Activated naive CD8-positive, alpha-beta T cell treated with anti-CD3 and anti-CD28 coated beads, Interleukin-2, amount 50 U/mL, for 24 hours (primary cell): Measurements from ENCODE around the gene NRN1L.
A peak's percentile ranks its signal among the peaks of the same experiment; 100 is the strongest.
"Not testable (repeated sequence)": the region's sequence is repeated elsewhere in the genome, so short reads cannot be mapped to it uniquely, and the experiment has no call there.

Experiments
- ATAC-seq: fragments of 150-1000 bp; cut with Tn5 transposase; one replicate; pipeline ENCODE4 v1.10.0; 2021
- DNase-seq: peaks from one replicate; pipeline ENCODE4 v3.0.0; 2021
- H3K27ac Mint-ChIP-seq: one replicate; pipeline ENCODE4 v1.8.0; 2021; ENCODE audit warnings: mild to moderate bottlenecking, mixed read lengths
- H3K27me3 Mint-ChIP-seq: one replicate; pipeline ENCODE4 v1.8.0; 2021; ENCODE audit warnings: mixed read lengths
- H3K36me3 Mint-ChIP-seq: one replicate; pipeline ENCODE4 v1.8.0; 2021; ENCODE audit warnings: low read depth, mixed read lengths
- H3K4me1 Mint-ChIP-seq: one replicate; pipeline ENCODE4 v1.8.0; 2021; ENCODE audit warnings: mixed read lengths
- H3K4me3 Mint-ChIP-seq: one replicate; pipeline ENCODE4 v1.8.0; 2021; ENCODE audit warnings: mild to moderate bottlenecking, moderate library complexity, mixed read lengths
- H3K9me3 Mint-ChIP-seq: one replicate; pipeline ENCODE4 v1.8.0; 2021; ENCODE audit warnings: mixed read lengths

Gene NRN1L

GRCh38 chr16:67853670-67854069 lies 31.0 kb upstream of the NRN1L start:
- H3K27me3 Mint-ChIP-seq = no peaks in the 10 kb centered on the region
- H3K4me1 Mint-ChIP-seq = peaks cover 38% of the 10 kb centered on the region
- DNase-seq (no peak), ATAC-seq (no peak)
- no peaks in the 10 kb centered on the region for H3K9me3 Mint-ChIP-seq
- peaks cover 10% of the 10 kb centered on the region for H3K36me3 Mint-ChIP-seq
- no peak overlapping the region for H3K27ac Mint-ChIP-seq
- H3K4me3 Mint-ChIP-seq = no peak overlapping the region

DNA sequence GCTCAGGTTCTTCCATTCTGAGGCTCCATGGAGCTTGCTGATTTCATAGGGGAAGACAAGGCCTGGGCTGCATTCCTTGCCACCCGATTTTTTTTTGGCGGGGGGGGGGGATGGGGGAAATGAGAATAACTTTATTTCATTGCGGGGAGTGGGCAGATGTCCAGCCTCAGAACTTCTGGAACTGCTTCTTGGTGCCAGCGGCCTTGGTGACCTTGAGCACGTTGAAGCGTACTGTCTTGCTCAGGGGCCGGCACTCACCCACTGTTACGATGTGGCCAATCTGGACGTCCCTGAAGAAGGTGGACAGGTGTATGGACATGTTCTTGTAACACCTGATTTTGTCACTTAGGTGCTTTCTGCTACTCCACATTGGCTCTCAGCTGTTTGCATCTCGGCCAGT lies 28.9 kb upstream of the NRN1L start:
- DNase-seq (no peak), ATAC-seq (no peak)
- Mint-ChIP-seq H3K4me3 (no peak overlapping the region), H3K36me3 (peaks cover 12% of the 10 kb centered on the region), H3K4me1 (peaks cover 28% of the 10 kb centered on the region), H3K27me3 (no peaks in the 10 kb centered on the region), H3K27ac (no peak overlapping the region), H3K9me3 (no peaks in the 10 kb centered on the region)

GRCh38 chr16:67856927-67857546 lies 27.6 kb upstream of the NRN1L start:
- Mint-ChIP-seq H3K4me3 (no peak overlapping the region), H3K4me1 (peaks cover 30% of the 10 kb centered on the region), H3K36me3 (peaks cover 22% of the 10 kb centered on the region), H3K27me3 (no peaks in the 10 kb centered on the region), H3K9me3 (no peaks in the 10 kb centered on the region), H3K27ac (peak overlapping the region; percentile 72)
- DNase-seq (no peak), ATAC-seq (no peak)

GRCh38 chr16:67857547-67858233 lies 27.0 kb upstream of the NRN1L start:
- Mint-ChIP-seq H3K4me1 (peaks cover 30% of the 10 kb centered on the region), H3K36me3 (peaks cover 22% of the 10 kb centered on the region)
- no peak for DNase-seq

GRCh38 chr16:67858500-67858899 lies 26.2 kb upstream of the NRN1L start:
- Mint-ChIP-seq H3K4me1 (peaks cover 30% of the 10 kb centered on the region), H3K27ac (peak overlapping the region; percentile 72), H3K4me3 (no peak overlapping the region)

More at GRCh38 chr16:67857547-67858233, 27.0 kb upstream of the NRN1L start:
- peak; percentile 92 for ATAC-seq
- H3K27me3 Mint-ChIP-seq = no peaks in the 10 kb centered on the region
- no peak overlapping the region for H3K4me3 Mint-ChIP-seq
- H3K9me3 Mint-ChIP-seq = no peaks in the 10 kb centered on the region
- peak overlapping the region; percentile 72 for H3K27ac Mint-ChIP-seq

GRCh38 chr16:67860589-67861398 lies 23.9 kb upstream of the NRN1L start:
- DNase-seq = no peak
- H3K27ac Mint-ChIP-seq = no peak overlapping the region
- H3K4me3 Mint-ChIP-seq = no peak overlapping the region
- no peaks in the 10 kb centered on the region for H3K9me3 Mint-ChIP-seq
- H3K4me1 Mint-ChIP-seq = peaks cover 24% of the 10 kb centered on the region
- no peak for ATAC-seq
- peaks cover 26% of the 10 kb centered on the region for H3K36me3 Mint-ChIP-seq
- no peaks in the 10 kb centered on the region for H3K27me3 Mint-ChIP-seq

More at GRCh38 chr16:67858500-67858899, 26.2 kb upstream of the NRN1L start:
- ATAC-seq (no peak), DNase-seq (no peak)
- no peaks in the 10 kb centered on the region for H3K27me3 Mint-ChIP-seq
- no peaks in the 10 kb centered on the region for H3K9me3 Mint-ChIP-seq
- H3K36me3 Mint-ChIP-seq = peaks cover 22% of the 10 kb centered on the region

DNA sequence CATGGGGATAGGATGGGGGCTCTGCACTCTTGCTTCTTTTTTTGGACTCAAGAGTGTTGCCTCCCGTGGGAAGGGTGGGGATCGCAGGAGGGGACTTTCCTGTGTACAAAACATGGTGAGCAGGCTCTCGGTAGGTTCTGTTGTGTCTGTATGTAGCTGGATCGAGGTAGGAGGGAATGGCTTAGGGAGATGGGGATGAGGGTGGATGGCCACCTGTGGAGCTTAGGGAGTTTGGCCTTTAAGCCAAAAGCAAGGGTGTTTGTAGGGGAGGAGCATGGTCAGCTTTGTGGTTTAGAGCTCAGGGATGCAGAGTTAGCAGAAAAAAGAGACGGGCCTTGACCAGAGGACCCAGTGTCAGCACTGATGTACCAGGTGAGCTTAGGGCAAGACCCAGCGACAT lies 22.8 kb upstream of the NRN1L start:
- H3K27me3 Mint-ChIP-seq = no peaks in the 10 kb centered on the region
- H3K4me3 Mint-ChIP-seq = no peak overlapping the region
- peaks cover 34% of the 10 kb centered on the region for H3K36me3 Mint-ChIP-seq
- no peak for ATAC-seq
- DNase-seq = no peak
- H3K27ac Mint-ChIP-seq = no peak overlapping the region
- peaks cover 21% of the 10 kb centered on the region for H3K4me1 Mint-ChIP-seq
- no peaks in the 10 kb centered on the region for H3K9me3 Mint-ChIP-seq

GRCh38 chr16:67862623-67863583 lies 21.8 kb upstream of the NRN1L start:
- H3K4me1 Mint-ChIP-seq = peaks cover 12% of the 10 kb centered on the region
- no peaks in the 10 kb centered on the region for H3K27me3 Mint-ChIP-seq
- H3K27ac Mint-ChIP-seq = no peak overlapping the region

GRCh38 chr16:67864044-67864443 lies 20.6 kb upstream of the NRN1L start:
- H3K27me3 Mint-ChIP-seq, H3K9me3 Mint-ChIP-seq, ATAC-seq, DNase-seq, H3K4me1 Mint-ChIP-seq, H3K27ac Mint-ChIP-seq, H3K4me3 Mint-ChIP-seq: not testable (repeated sequence)
- H3K36me3 Mint-ChIP-seq = peaks cover 30% of the 10 kb centered on the region

More at GRCh38 chr16:67862623-67863583, 21.8 kb upstream of the NRN1L start:
- H3K4me3 Mint-ChIP-seq = no peak overlapping the region
- peaks cover 34% of the 10 kb centered on the region for H3K36me3 Mint-ChIP-seq
- no peaks in the 10 kb centered on the region for H3K9me3 Mint-ChIP-seq
- DNase-seq (no peak), ATAC-seq (no peak)

- Mint-ChIP-seq H3K27ac (no peak overlapping the region), H3K36me3 (peaks cover 30% of the 10 kb centered on the region), H3K9me3 (no peaks in the 10 kb centered on the region), H3K4me1 (peaks cover 6% of the 10 kb centered on the region), H3K27me3 (no peaks in the 10 kb centered on the region), H3K4me3 (no peak overlapping the region)
- no peak for DNase-seq
- no peak for ATAC-seq
Observed at GRCh38 chr16:67864594-67864993, 20.1 kb upstream of the NRN1L start.

GRCh38 chr16:67865318-67865717 lies 19.4 kb upstream of the NRN1L start:
- Mint-ChIP-seq H3K27me3 (no peaks in the 10 kb centered on the region), H3K36me3 (peaks cover 32% of the 10 kb centered on the region), H3K9me3 (no peaks in the 10 kb centered on the region), H3K27ac (peak overlapping the region; percentile 52), H3K4me1 (peaks cover 6% of the 10 kb centered on the region), H3K4me3 (no peak overlapping the region)
- DNase-seq = no peak
- no peak for ATAC-seq

DNA sequence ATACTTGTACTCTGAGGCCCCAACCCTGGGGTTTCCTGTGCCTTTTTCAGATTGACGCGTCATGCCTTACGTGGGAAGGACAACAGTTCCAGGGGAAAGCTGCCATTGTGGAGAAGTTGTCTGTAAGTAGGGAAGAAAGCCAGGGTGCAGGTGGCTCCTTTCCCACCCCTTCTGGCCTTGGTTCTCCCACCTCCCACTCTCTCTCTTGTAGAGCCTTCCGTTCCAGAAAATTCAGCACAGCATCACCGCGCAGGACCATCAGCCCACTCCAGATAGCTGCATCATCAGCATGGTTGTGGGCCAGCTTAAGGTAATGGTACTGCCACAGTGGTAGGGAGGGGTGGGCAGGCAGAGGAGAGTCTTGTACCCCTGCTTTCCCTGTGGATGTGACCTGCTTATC lies 16.4 kb upstream of the NRN1L start:
- Mint-ChIP-seq H3K4me1 (peaks cover 7% of the 10 kb centered on the region), H3K36me3 (peaks cover 25% of the 10 kb centered on the region), H3K4me3 (no peak overlapping the region), H3K27ac (no peak overlapping the region), H3K27me3 (no peaks in the 10 kb centered on the region), H3K9me3 (no peaks in the 10 kb centered on the region)
- ATAC-seq = no peak
- DNase-seq = no peak

DNA sequence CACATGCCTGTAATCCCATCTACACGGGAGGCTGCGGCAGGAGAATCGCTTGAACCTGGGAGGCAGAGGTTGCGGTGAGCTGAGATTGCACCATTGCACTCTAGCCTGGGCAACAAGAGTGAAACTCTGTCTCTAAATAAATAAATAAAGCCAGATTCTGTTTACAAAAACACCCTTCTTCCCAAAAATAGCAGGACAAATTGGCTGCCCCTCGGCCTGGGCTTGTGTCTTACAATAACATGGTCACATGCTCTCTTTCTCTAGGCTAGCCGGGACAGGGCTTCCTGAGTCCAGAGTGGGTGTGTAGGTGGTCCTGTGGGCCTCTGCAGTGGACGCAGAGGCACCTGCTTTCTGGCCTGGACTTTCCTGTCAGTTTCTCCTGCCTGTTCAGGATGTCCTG lies 15.0 kb upstream of the NRN1L start:
- no peak overlapping the region for H3K27ac Mint-ChIP-seq
- no peak for ATAC-seq
- H3K4me1 Mint-ChIP-seq = peaks cover 17% of the 10 kb centered on the region
- no peaks in the 10 kb centered on the region for H3K9me3 Mint-ChIP-seq
- no peaks in the 10 kb centered on the region for H3K27me3 Mint-ChIP-seq
- H3K36me3 Mint-ChIP-seq = peaks cover 24% of the 10 kb centered on the region
- no peak overlapping the region for H3K4me3 Mint-ChIP-seq
- DNase-seq = no peak

DNA sequence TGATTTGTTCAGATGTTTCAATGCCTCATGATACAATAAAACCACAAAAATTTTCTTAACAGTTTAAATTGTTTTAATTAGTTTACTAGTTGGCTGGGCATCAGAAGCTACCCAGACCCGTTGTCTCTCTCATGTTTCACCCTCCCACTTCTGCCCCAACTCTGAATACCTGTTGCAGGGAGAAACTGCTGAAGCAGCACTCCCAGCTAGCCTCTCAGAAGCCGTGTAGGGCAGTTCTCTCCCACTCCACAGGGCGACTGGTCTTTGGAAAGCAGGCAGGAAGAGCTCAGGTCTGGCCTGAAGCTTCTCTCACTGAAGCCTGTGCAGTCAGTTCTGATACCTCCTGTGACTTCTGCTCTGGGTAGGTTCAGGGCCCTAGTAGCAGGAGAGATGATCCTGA lies 13.4 kb upstream of the NRN1L start:
- Mint-ChIP-seq H3K9me3 (no peaks in the 10 kb centered on the region), H3K36me3 (peaks cover 14% of the 10 kb centered on the region), H3K27ac (no peak overlapping the region), H3K4me1 (peaks cover 25% of the 10 kb centered on the region), H3K27me3 (no peaks in the 10 kb centered on the region), H3K4me3 (no peak overlapping the region)
- no peak for DNase-seq
- ATAC-seq = no peak
